Hepatocyte (in vitro differentiated cells): Measurements from ENCODE around the gene NDEL1. TPM values are rescaled to one million over a fixed set of nuclear protein-coding genes. Genes with fewer than 3 reads are reported as not detected.

ENCODE experiments used
- DNase-seq: peaks from one replicate; pipeline ENCODE4 v3.0.0-alpha.2; 2016; ENCODE audit warnings: low spot score
- H2AFZ ChIP-seq: fragments of 200-600 bp; sonication (generic); 2 replicates; pipeline ENCODE4 v1.6.0; 2016; ENCODE audit warnings: antibody characterized with exemption, mild to moderate bottlenecking
- H3K27ac ChIP-seq: fragments of 200-600 bp; sonication (generic); 2 replicates; pipeline ENCODE4 v1.5.1; 2016; ENCODE audit warnings: mild to moderate bottlenecking
- H3K27me3 ChIP-seq: fragments of 200-600 bp; sonication (generic); 2 replicates; pipeline ENCODE4 v1.6.1; 2016
- H3K36me3 ChIP-seq: fragments of 200-600 bp; sonication (generic); replicated peaks from 2 replicates; pipeline ENCODE4 v1.5.1; 2016; ENCODE audit warnings: low read depth; ENCODE audit not compliant: insufficient read depth
- H3K4me1 ChIP-seq: fragments of 200-600 bp; sonication (generic); 2 replicates; pipeline ENCODE4 v1.5.1; 2016; ENCODE audit warnings: mild to moderate bottlenecking, moderate library complexity; ENCODE audit not compliant: insufficient read depth
- H3K4me2 ChIP-seq: fragments of 200-600 bp; sonication (generic); 2 replicates; pipeline ENCODE4 v1.6.0; 2016
- H3K4me3 ChIP-seq: fragments of 200-600 bp; sonication (generic); 2 replicates; pipeline ENCODE4 v1.5.1; 2016; ENCODE audit warnings: mild to moderate bottlenecking
- H3K79me2 ChIP-seq: fragments of 200-600 bp; sonication (generic); 2 replicates; pipeline ENCODE4 v1.6.0; 2017; ENCODE audit warnings: mild to moderate bottlenecking
- H3K9me2 ChIP-seq: fragments of 200-600 bp; sonication (generic); replicated peaks from 2 replicates; pipeline ENCODE4 v1.6.0; 2017; ENCODE audit warnings: mild to moderate bottlenecking; ENCODE audit not compliant: insufficient read depth
- H3K9me3 ChIP-seq: fragments of 200-600 bp; sonication (generic); 2 replicates; pipeline ENCODE4 v1.5.1; 2016; ENCODE audit warnings: low read depth, mild to moderate bottlenecking
- H4K20me1 ChIP-seq: fragments of 200-600 bp; sonication (generic); 2 replicates; pipeline ENCODE4 v1.6.0; 2016; ENCODE audit warnings: mild to moderate bottlenecking; ENCODE audit not compliant: insufficient read depth, poor library complexity, severe bottlenecking
- CTCF ChIP-seq: fragments of 200-600 bp; sonication (generic); IDR thresholded peaks from 2 replicates; pipeline ENCODE4 v1.5.1; 2016; ENCODE audit warnings: antibody characterized with exemption, mild to moderate bottlenecking; ENCODE audit not compliant: poor library complexity
- EZH2 ChIP-seq: fragments of 200-600 bp; sonication (generic); IDR thresholded peaks from 2 replicates; pipeline ENCODE4 v1.6.1; 2016; ENCODE audit warnings: antibody characterized with exemption, mild to moderate bottlenecking, borderline replicate concordance
- EZH2phosphoT487 ChIP-seq: fragments of 200-600 bp; sonication (generic); IDR thresholded peaks from one replicate; pipeline ENCODE4 v1.6.1; 2018; ENCODE audit warnings: antibody characterized with exemption, mild to moderate bottlenecking, low read depth, moderate library complexity; ENCODE audit not compliant: unreplicated experiment, severe bottlenecking
- WGBS: methylation state at CpG from one replicate; pipeline ENCODE4 v1.1.6; 2016; ENCODE audit warnings: low lambda C conversion rate; ENCODE audit errors: missing lambda C conversion rate; 5-methylcytosine and 5-hydroxymethylcytosine counted together
- polyA plus RNA-seq: library from polyadenylated mRNA; unstranded; fragments of >200 nt; fragmentation: Nextera tagmentation; extraction: Ambion mirVana; gene quantifications from 2 replicates; pipeline ENCODE4 v1.2.1, GENCODE V29; 2016
- total RNA-seq: library from RNA; depleted of rRNA; stranded (reverse); fragments of >200 nt; gene quantifications from 2 replicates; pipeline ENCODE4 v1.2.3, GENCODE V29; 2014

Gene NDEL1
- total and polyA plus RNA-seq, 2 experiments from 2014 or later: 46.1 to 66.3 TPM

GRCh38 chr17:8496081-8496480 lies 60.4 kb downstream of the NDEL1 start:
- no peak for TF ChIP-seq CTCF
- no peak for TF ChIP-seq EZH2
- H3K9me2 ChIP-seq: no peaks in the 10 kb centered on the region

GRCh38 chr17:8499171-8499570 lies 63.5 kb downstream of the NDEL1 start:
- Histone ChIP-seq H3K79me2 (no peaks in the 10 kb centered on the region), H3K27ac (no peak overlapping the region), H3K27me3 (no peaks in the 10 kb centered on the region), H3K4me2 (no peak overlapping the region), H3K4me3 (no peak overlapping the region), H3K9me3 (no peaks in the 10 kb centered on the region), H4K20me1 (no peaks in the 10 kb centered on the region), H3K4me1 (no peaks in the 10 kb centered on the region), H3K9me2 (no peaks in the 10 kb centered on the region), H3K36me3 (no peaks in the 10 kb centered on the region), H2AFZ (no peak overlapping the region)
- 97% methylated on average over 9 of the region's 9 CpGs for WGBS
- TF ChIP-seq EZH2phosphoT487: no peak
- DNase-seq: no peak

More at GRCh38 chr17:8496081-8496480, 60.4 kb downstream of the NDEL1 start:
- no peaks in the 10 kb centered on the region for H3K9me3 ChIP-seq
- 90% methylated on average over 13 of the region's 13 CpGs for WGBS
- H3K79me2 ChIP-seq: no peaks in the 10 kb centered on the region
- no peak overlapping the region for H3K4me3 ChIP-seq
- no peaks in the 10 kb centered on the region for H4K20me1 ChIP-seq
- no peaks in the 10 kb centered on the region for H3K4me1 ChIP-seq
- no peak overlapping the region for H2AFZ ChIP-seq
- H3K36me3 ChIP-seq: no peaks in the 10 kb centered on the region
- H3K27me3 ChIP-seq: no peaks in the 10 kb centered on the region
- no peak for DNase-seq
- H3K4me2 ChIP-seq: no peak overlapping the region
- no peak overlapping the region for H3K27ac ChIP-seq

DNA sequence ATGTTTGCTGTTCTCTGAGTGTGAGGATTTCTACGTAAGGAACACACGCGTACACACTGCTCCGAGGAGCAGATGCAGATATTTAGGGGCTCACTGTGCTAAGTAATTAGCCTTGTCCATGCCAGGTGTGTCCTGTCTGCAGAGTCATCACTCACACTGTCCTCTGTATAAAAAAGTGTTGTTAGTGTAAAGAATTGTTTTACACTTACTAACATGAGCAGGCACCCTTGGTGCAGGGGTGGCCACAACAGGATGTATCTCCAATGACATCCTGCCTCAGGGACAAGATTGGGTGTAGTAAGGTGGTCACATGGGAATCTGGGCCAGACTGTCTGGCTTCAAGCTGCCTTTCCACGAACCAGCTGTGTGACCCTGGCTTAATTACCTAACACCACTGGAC lies 63.9 kb downstream of the NDEL1 start:
- H4K20me1 ChIP-seq: no peaks in the 10 kb centered on the region
- no peak overlapping the region for H2AFZ ChIP-seq
- H3K4me1 ChIP-seq: no peaks in the 10 kb centered on the region
- no peaks in the 10 kb centered on the region for H3K9me3 ChIP-seq
- no peaks in the 10 kb centered on the region for H3K9me2 ChIP-seq
- no peak for TF ChIP-seq CTCF
- TF ChIP-seq EZH2: no peak
- TF ChIP-seq EZH2phosphoT487: no peak
- DNase-seq: no peak
- H3K79me2 ChIP-seq: no peaks in the 10 kb centered on the region
- H3K27ac ChIP-seq: no peak overlapping the region
- no peak overlapping the region for H3K4me2 ChIP-seq
- no peaks in the 10 kb centered on the region for H3K36me3 ChIP-seq
- 97% methylated on average over 5 of the region's 5 CpGs for WGBS
- no peaks in the 10 kb centered on the region for H3K27me3 ChIP-seq
- no peak overlapping the region for H3K4me3 ChIP-seq

DNA sequence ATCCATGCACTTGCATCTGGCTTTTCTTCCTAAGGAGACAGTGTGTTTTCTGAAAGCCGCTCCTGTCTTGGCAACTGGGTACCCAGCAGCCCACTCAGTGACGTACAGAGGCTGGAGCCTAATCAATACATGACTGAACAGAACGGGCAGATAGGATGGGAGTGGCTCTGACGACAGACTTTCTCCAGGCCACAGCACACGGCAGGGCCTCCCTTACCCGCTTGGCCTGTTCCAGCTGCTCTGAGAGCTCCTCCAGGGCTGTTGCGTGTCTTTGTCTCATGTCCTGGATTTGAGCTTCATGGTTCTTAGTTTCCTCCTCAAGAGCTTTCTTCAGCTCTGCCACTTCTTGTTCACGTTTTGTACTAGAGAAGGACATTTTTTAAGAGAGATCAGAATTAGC lies 64.9 kb downstream of the NDEL1 start:
- no peaks in the 10 kb centered on the region for H4K20me1 ChIP-seq
- no peaks in the 10 kb centered on the region for H3K9me2 ChIP-seq
- H2AFZ ChIP-seq: no peak overlapping the region
- no peak overlapping the region for H3K27ac ChIP-seq
- no peak for DNase-seq
- H3K36me3 ChIP-seq: no peaks in the 10 kb centered on the region
- no peak overlapping the region for H3K4me2 ChIP-seq
- H3K4me3 ChIP-seq: no peak overlapping the region
- H3K79me2 ChIP-seq: no peaks in the 10 kb centered on the region
- WGBS: 91% methylated on average over 8 of the region's 8 CpGs
- no peaks in the 10 kb centered on the region for H3K9me3 ChIP-seq
- no peaks in the 10 kb centered on the region for H3K4me1 ChIP-seq
- no peak for TF ChIP-seq EZH2
- TF ChIP-seq CTCF: no peak
- TF ChIP-seq EZH2phosphoT487: no peak
- no peaks in the 10 kb centered on the region for H3K27me3 ChIP-seq
